RWPE2 (cell line): ENCODE measurements around the gene TTC28.

ENCODE experiments used
- ATAC-seq: fragments of 200-7000 bp; cut with Tn5 transposase; 3 replicates; pipeline ENCODE4 v1.9.1; 2021; ENCODE audit warnings: low read depth
- DNase-seq: peaks from one replicate; pipeline ENCODE4 v3.0.0-alpha.2; 2020; ENCODE audit warnings: low spot score
- H3K27ac ChIP-seq: fragments of 450-650 bp; 2 replicates; pipeline ENCODE4 v1.5.1; 2017; ENCODE audit warnings: mild to moderate bottlenecking; ENCODE audit not compliant: poor library complexity, severe bottlenecking
- H3K27me3 ChIP-seq: fragments of 250-450 bp; sonication (Bioruptor Pico); 2 replicates; pipeline ENCODE4 v1.5.1; 2021; ENCODE audit warnings: mild to moderate bottlenecking, moderate library complexity; ENCODE audit not compliant: insufficient read depth, poor library complexity, severe bottlenecking
- H3K36me3 ChIP-seq: fragments of 250-450 bp; sonication (Bioruptor Pico); 2 replicates; pipeline ENCODE4 v1.5.1; 2020; ENCODE audit warnings: low read depth, mild to moderate bottlenecking, moderate library complexity
- H3K4me1 ChIP-seq: fragments of 250-450 bp; sonication (Bioruptor Pico); 2 replicates; pipeline ENCODE4 v1.5.1; 2021; ENCODE audit warnings: mild to moderate bottlenecking, moderate library complexity; ENCODE audit not compliant: insufficient read depth, poor library complexity, severe bottlenecking
- H3K4me3 ChIP-seq: fragments of 250-450 bp; sonication (Bioruptor Pico); 2 replicates; pipeline ENCODE4 v1.5.1; 2021; ENCODE audit warnings: mild to moderate bottlenecking, moderate library complexity; ENCODE audit not compliant: severe bottlenecking
- H3K9me3 ChIP-seq: fragments of 250-450 bp; sonication (Bioruptor Pico); 2 replicates; pipeline ENCODE4 v1.5.1; 2021; ENCODE audit warnings: mild to moderate bottlenecking, moderate library complexity; ENCODE audit not compliant: severe bottlenecking
- TF ChIP-seq, protein P1 (sequence below): fragments of 450-650 bp; IDR thresholded peaks from one replicate; pipeline ENCODE4 v1.5.1; 2017; ENCODE audit warnings: mild to moderate bottlenecking, moderate library complexity; ENCODE audit not compliant: poor library complexity, severe bottlenecking

Gene TTC28

DNA sequence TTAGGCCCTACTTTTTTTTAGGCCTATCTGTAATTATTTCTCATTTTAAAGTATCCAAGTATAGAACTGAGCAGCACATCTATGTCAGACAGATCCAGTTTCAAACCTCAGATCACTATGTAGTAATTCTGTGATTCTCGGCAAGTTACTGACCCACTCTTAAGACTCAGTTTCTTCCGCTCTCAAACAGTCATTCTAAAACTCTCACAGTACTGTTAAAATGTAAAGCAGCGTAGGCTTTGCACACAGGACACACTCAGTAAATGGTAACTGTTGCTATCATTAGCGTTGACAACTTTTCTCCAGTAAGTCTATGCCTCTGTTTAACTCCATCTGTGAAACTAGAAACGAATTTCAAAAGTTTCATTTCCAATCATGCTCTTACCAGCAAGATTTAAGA, 277.1 kb downstream of the TTC28 start:
- ATAC-seq (no peak), DNase-seq (no peak)
- no peak overlapping the region for H3K4me3 ChIP-seq
- H3K36me3 ChIP-seq, result no peaks in the 10 kb centered on the region
- no peak overlapping the region for H3K27ac ChIP-seq
- H3K9me3 ChIP-seq, result no peaks in the 10 kb centered on the region
- H3K4me1 ChIP-seq, result no peaks in the 10 kb centered on the region
- TF ChIP-seq, protein P1, sequence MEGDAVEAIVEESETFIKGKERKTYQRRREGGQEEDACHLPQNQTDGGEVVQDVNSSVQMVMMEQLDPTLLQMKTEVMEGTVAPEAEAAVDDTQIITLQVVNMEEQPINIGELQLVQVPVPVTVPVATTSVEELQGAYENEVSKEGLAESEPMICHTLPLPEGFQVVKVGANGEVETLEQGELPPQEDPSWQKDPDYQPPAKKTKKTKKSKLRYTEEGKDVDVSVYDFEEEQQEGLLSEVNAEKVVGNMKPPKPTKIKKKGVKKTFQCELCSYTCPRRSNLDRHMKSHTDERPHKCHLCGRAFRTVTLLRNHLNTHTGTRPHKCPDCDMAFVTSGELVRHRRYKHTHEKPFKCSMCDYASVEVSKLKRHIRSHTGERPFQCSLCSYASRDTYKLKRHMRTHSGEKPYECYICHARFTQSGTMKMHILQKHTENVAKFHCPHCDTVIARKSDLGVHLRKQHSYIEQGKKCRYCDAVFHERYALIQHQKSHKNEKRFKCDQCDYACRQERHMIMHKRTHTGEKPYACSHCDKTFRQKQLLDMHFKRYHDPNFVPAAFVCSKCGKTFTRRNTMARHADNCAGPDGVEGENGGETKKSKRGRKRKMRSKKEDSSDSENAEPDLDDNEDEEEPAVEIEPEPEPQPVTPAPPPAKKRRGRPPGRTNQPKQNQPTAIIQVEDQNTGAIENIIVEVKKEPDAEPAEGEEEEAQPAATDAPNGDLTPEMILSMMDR, result no peak
- H3K27me3 ChIP-seq, result no peaks in the 10 kb centered on the region

DNA sequence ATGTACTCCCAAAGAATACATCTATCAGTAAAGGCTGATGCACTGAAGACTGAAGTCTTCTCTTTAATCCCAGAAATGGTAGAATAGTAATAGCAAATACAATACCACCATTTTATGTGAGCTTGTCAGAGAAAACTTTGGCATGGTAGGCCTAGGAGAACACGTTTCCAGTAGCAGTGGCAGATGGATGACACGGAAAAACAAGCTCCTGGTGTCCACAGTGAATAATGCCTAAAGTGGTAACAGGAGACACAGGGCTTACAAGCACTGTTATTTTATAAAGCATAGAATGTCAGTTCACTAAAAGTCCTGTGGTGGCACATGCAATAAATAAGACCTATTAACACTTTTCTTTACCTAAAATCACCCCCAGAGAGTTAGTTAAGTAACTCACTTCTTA, 277.6 kb downstream of the TTC28 start:
- Histone ChIP-seq H3K4me1 (no peaks in the 10 kb centered on the region), H3K27me3 (no peaks in the 10 kb centered on the region), H3K36me3 (no peaks in the 10 kb centered on the region), H3K4me3 (no peak overlapping the region), H3K27ac (no peak overlapping the region), H3K9me3 (no peaks in the 10 kb centered on the region)
- TF ChIP-seq, protein P1, result no peak
- ATAC-seq (no peak), DNase-seq (no peak)

DNA sequence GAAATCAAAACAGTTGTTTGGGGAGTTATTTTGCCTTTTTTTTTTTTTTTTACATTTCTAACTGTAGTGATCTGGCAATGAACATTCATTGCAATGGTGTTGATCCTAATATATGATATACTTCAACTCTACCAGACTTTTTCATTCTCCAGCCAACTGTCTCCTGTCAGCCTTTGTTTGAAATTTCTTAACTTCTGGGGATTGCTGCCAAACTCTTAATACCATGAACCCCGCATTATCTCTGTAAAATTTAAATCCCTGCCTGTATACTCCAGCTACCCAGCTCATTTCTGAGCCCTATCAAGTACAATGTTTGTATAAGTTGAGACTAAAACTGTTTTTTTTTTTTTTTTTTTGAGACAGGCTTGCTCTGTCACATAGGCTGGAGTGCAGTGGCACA, 280.7 kb downstream of the TTC28 start:
- Histone ChIP-seq H3K4me1 (no peaks in the 10 kb centered on the region), H3K27me3 (no peaks in the 10 kb centered on the region), H3K4me3 (no peak overlapping the region), H3K9me3 (no peaks in the 10 kb centered on the region), H3K36me3 (no peaks in the 10 kb centered on the region), H3K27ac (no peak overlapping the region)
- DNase-seq, result no peak
- ATAC-seq, result no peak
- TF ChIP-seq, protein P1, result no peak

DNA sequence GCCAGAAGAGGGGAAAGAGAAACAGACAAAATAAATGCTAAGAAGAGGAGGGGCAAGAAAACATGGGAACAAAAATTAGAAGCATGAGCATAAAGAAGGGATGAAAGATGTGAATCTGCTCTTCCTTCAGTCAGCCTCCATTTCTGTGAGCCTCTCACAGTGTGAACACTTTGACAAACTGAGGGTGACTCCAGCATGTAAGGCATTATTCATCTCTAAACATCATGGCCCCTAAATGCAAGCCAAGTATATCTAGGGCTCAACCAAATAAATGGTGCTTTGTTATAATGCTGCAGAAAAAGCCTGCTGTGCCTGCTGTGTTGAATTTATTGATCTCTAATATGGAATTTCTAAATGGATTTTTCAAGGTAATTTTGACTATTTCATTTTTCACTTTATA, 281.3 kb downstream of the TTC28 start:
- TF ChIP-seq, protein P1, result no peak
- no peak overlapping the region for H3K27ac ChIP-seq
- no peak for ATAC-seq
- H3K4me3 ChIP-seq, result no peak overlapping the region
- DNase-seq, result no peak
- no peaks in the 10 kb centered on the region for H3K36me3 ChIP-seq
- H3K9me3 ChIP-seq, result no peaks in the 10 kb centered on the region
- H3K4me1 ChIP-seq, result no peaks in the 10 kb centered on the region
- H3K27me3 ChIP-seq, result no peaks in the 10 kb centered on the region

DNA sequence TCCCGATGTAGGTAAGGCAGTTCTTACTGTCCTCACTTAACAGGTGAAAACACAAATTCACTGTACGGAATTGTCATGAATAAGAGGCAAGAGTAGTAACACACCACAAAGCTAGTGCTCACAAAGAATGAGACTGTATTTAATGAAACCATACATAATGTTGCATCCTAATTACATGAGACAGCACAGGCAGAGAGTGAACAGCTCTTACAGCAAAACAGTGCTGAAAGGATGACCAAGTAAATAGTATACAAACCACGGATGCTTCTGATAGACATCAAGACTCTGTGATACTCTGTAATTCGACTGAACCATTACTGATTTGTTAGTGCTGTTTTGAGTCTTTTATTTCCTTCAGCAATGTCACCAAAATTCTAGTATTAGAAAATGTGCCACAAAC, 282.3 kb downstream of the TTC28 start:
- no peak overlapping the region for H3K4me3 ChIP-seq
- H3K4me1 ChIP-seq, result no peaks in the 10 kb centered on the region
- no peak overlapping the region for H3K27ac ChIP-seq
- H3K9me3 ChIP-seq, result no peaks in the 10 kb centered on the region
- TF ChIP-seq, protein P1, result no peak
- H3K36me3 ChIP-seq, result no peaks in the 10 kb centered on the region
- ATAC-seq, result no peak
- H3K27me3 ChIP-seq, result no peaks in the 10 kb centered on the region
- DNase-seq, result no peak
